ENCODE data around the gene BAG5.
"Not testable (repeated sequence)": the region's sequence is repeated elsewhere in the genome, so short reads cannot be mapped to it uniquely, and the experiment has no call there.

Gene BAG5

GRCh38 chr14:103534576-103535061 is 27.8 kb downstream of the BAG5 start:
- no peak for DNase-seq (ENCODE audit: low spot score)

GRCh38 chr14:103533999-103534575 is 28.4 kb downstream of the BAG5 start:
- DNase-seq (ENCODE audit: low spot score): no peak

GRCh38 chr14:103533137-103533998 is 29.1 kb downstream of the BAG5 start:
- DNase-seq (ENCODE audit: low spot score): no peak

DNA sequence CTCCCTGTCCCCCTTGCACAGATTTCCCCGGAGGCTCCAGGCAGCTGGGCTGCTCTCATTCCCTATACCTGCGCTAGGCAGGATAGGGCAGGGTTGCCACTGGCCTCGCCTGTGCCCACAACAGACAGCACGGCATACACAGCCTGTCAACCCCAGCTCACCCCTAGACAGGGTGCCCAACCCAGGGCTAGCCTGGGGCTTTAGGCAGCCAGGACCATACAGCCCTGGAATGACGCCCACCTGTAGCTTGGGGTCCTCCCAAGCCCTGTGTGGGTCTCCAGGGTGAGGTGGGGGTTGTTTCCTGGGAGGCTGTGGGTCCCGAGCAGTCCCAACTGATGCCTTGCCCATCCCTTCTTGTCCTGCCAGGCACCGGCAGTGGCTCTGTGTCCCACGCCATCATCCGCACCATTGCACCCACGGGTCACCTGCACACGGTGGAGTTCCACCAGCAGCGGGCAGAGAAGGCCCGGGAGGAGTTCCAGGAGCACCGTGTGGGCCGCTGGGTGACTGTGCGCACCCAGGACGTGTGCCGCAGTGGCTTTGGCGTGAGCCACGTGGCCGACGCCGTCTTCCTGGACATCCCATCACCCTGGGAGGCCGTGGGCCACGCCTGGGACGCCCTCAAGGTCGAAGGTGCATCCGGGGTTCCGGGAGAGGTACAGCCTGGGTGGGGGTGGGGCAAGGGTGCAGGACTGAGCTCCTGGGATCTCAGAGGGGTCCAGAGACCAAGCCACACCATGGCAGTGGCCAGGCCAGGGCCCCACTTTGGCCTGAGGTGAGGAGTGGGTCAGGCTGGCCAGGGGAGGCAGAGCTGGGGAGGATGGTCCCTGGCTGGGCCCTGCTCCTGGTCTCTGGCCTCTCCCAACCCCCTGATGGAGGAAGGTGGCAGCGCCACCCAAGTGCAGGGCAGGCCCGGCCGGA is 30.0 kb downstream of the BAG5 start:
- no peak for DNase-seq (ENCODE audit: low spot score)

- no peak for DNase-seq (ENCODE audit: low spot score)
Measured at GRCh38 chr14:103531421-103532215, 30.8 kb downstream of the BAG5 start.

GRCh38 chr14:103530831-103531230 is 31.6 kb downstream of the BAG5 start:
- DNase-seq (ENCODE audit: low spot score): no peak

DNA sequence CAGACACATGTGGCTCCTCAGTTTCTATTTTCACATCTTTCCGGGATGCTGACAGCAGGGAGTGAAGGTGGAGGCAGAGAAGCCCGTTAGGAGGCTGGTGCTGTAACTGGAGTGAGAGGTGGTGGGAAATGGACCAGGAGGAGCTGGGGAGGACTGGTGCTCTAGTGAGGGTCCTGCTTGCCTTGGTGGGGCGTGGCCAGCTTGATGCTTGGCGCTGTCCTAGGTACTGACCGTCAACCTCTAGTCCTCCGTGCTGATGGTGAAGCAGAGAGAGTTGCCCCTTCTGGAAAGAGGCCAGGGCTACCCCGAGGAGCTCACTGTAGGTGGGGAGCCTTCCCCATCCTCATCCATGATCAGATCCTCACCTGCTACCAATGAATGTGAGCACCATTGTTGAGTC is 32.1 kb downstream of the BAG5 start:
- DNase-seq (ENCODE audit: low spot score): no peak

DNA sequence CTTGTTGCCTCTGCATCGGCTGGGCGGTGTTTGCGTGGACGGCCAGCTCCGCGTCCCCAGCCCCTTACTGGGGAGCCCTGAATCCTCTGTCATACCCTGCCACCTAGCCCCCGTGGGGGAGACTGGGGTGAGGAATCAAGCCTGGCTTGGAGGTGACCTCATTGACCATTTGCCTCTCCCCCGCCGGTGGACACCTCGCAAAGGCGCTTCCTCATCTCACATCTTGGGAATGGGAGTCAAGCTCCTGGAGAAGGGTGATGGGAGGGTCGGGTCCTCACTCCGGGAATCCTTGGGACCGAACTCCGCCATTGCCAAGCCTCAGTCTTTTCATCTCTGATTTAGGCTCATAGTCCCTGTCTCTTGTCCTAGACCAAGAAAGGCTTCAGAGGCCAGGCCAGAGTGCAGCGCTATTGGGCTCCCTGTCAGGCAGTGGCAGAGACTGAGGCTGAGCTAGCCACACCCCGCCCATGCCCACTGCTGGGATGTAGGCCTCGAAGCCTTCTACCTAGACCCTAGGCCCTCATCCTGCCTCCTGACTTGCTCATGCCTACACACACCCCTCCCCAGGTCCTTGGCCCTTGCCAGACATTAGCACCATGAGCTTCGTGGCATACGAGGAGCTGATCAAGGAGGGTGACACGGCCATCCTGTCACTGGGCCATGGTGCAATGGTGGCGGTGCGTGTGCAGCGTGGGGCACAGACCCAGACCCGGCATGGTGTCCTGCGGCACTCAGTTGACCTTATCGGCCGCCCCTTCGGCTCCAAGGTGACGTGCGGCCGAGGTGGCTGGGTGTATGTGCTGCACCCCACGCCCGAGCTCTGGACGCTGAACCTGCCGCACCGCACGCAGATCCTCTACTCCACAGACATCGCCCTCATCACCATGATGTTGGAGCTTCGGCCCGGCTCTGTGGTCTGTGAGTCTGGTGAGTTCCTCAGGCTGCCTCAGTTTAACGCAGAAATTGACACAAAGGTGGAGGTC is 32.8 kb downstream of the BAG5 start:
- DNase-seq (ENCODE audit: low spot score): no peak

GRCh38 chr14:103528587-103529382 is 33.7 kb downstream of the BAG5 start, which contains the start of gene TRMT61A:
Gene TRMT61A, plus strand, starts transcription at chr14:103529196. Its CDS starts 783 bp downstream, at chr14:103529979.
- peak; percentile 91 for DNase-seq (ENCODE audit: low spot score)

DNA sequence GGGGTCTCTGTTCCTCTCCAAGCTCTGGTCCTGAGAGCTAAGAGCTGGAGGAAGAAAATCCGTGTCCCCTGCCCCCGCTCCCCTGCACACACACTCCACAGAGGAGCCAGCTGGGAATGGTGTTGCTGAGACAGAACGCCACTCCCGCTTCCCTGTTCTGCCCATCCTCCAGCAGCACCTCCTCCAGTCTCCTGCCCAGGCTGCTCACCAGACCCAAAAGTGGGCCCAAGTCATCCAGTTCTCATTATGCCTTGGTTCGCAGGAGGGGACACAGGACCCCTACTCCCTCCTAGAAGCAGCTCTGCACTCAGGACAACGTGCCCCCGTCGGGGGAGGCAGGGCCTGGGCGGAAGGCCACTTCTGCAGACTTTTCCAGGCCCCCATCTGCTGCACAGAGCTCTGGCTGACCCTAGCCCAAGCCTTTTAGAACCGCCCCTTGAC is 34.3 kb downstream of the BAG5 start:
- DNase-seq (ENCODE audit: low spot score): no peak

DNA sequence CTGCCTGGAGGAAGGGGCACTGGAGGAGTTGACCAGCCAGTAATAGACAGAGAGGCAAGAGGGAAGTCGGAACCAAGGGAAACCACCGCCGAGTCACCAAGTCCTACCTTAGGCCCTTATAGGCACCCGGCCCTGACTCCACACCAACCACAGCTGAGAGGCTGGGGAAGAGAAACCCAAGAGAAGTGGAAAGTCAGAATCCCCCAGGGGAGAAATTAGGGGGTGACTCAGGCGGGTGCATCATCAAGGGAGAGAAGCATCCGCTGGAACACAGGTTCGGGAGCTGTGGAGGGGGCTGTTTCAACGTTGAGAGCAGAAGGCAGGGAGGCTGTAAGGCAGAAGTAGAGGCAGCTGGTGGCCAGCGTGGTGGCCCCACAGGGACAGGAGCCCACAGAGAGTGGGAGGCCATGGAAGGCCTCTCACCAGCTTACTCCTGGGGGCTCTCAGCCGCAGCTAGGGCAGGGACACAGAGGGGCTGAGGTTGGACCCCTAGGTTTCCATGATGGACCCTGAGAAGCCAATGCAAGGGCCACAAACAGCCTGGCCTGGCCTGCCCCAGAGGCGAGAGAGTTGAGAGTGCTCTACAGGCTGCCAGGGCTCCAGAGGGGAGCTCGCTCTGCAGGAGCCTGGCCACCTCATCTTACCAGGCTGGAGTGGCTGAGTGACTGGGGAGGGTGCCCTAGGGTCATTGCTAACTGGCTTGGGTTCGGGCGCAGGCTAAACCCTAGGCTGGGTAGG is 34.9 kb downstream of the BAG5 start:
- DNase-seq (ENCODE audit: low spot score): no peak

DNA sequence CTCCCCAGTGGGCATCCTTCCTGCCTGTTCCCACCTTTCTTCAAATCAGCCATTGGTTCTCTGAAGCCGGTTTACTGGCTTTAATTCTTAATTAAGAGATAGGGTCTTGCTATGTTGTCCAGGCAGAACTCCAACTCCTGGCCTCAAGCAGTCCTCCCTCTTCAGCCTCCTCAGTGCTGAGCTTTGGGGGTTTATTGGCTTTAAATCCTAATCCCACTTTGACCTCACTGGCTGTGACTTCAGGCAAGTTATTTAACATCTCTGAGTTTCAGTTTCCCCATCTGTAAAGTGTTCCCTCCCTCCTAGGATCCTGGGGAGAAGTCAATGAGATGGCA is 35.6 kb downstream of the BAG5 start:
- no peak for DNase-seq (ENCODE audit: low spot score)

DNA sequence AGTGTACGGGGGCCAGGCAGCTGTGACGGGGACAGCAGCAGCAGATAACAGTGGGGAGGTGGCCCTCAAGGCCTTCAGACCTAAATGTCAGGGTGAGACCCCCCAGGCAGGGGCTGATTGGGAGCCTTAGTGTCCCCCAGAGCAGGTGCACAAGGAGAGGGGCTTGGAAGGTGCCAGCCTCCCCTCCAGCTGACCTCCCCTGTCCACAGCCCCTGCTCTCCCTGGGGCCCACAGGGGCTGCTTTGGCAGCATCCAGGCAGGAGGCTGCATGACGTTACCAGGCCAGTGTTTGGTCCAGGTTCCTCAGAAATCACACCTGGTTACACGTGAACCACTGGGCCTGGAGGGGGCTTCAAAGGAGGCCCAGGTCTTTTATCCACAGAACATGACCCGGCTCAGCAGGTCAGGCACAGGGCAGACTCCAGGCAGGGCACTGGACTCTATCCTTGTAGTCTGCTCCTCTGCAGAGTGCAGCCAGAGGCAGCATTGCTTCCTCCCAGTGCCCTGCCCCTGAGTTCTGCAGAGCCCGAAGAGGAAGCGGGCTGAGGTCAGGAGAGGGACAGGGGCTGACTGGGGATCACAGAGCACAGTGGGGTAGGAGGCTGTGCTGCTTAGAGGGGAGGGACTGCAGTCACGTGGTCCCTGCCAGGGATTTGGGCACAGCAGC is 36.1 kb downstream of the BAG5 start:
- DNase-seq (ENCODE audit: low spot score): no peak

DNA sequence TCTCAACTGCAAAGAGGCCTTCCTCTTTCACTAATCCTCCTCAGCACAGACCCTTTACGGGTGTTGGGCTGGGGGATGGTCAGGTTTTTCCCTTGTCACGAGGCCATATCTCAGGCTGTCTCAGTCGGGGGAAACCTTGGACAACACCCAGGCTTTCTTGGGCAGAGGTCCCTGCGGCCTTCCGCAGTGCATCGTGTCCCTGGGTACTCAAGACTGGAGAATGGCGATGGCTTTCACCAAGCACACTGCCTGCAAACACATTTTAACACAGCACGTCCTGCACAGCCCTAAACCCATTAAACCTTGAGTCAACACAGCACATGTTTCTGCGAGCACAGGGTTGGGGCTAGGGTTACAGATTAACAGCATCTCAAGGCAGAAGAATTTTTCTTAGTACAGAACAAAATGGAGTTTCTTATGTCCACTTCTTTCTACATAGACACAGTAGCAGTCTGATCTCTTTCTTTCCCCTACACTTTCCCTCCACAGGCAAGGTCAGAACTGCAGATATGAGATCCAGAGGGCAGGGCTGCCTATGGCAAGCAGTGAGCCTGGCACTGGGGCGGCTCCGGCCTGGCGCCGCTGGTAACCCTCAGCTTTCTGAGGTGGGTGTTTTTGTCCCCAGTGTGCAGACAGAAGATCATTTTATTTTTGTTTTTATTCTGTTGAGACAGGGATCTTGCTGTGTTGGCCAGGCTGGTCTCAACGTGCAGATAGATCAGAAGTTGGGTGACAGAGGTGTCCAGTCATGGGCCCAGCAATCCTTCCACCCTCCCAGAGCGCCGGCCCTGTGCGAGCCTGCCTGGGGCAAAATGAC is 36.8 kb downstream of the BAG5 start:
- DNase-seq (ENCODE audit: low spot score): not testable (repeated sequence)

- DNase-seq (ENCODE audit: low spot score): no peak
Measured at GRCh38 chr14:103524002-103524935, 38.2 kb downstream of the BAG5 start.

DNA sequence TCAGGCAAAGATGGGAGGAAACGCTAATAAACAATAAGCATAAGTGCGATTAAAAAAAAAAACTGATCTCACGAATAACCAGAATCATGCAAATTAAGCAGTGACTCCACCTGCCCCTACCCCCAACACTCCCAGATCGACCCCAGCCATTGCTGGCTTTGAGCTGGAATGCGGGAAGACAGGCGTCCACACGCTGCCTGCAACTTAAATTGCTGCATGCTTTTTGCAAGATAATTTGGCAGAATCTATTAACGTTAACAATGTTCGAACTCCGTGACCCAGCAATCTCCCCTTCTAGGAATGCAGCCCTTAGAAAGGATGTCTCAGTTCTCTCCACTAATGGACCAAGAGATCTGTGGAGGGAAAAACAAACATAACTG is 38.9 kb downstream of the BAG5 start:
- DNase-seq (ENCODE audit: low spot score): no peak
